CD4-positive, alpha-beta T cell (primary cell): ENCODE measurements around the gene CCIN. TPM values are rescaled to one million over a fixed set of nuclear protein-coding genes. Genes with fewer than 3 reads are reported as not detected.

ENCODE experiments used
- ATAC-seq: fragments of 200-7000 bp; cut with Tn5 transposase; one replicate; pipeline ENCODE4 v1.10.0; 2022; ENCODE audit warnings: mild to moderate bottlenecking; ENCODE audit not compliant: poor library complexity
- CTCF ChIA-PET: fragments of 350-600 bp; sonication (Branson Sonifier 250); formaldehyde crosslinking; loops from one replicate; lab custom pipeline; 2021; ENCODE audit warnings: antibody characterized with exemption, inconsistent platforms; lab: Charles Lee
- POLR2A ChIA-PET: fragments of 350-600 bp; sonication (Branson Sonifier 250); formaldehyde crosslinking; loops from one replicate; lab custom pipeline; 2021; ENCODE audit warnings: antibody characterized with exemption, inconsistent platforms; lab: Charles Lee
- DNase-seq, 14 experiments: peaks; one replicate each; pipeline ENCODE4 v3.0.0-alpha.2; 2013 to 2020; ENCODE audit warnings: mixed read lengths in 2 of 14
- H3K27ac ChIP-seq, 2 donors: one replicate each; pipeline versions ENCODE4 v1.5.1 to v1.7.0; 2013; ENCODE audit warnings: low read length in 2 of 2, low read depth in 1 of 2, mild to moderate bottlenecking in 1 of 2
- H3K27me3 ChIP-seq, 2 experiments: 1 replicate in 1 of 2; 2 replicates in 1 of 2; pipeline versions ENCODE4 v1.6.1 to v1.7.0; 2013; ENCODE audit warnings: low read length in 2 of 2, control low read depth in 1 of 2, mild to moderate bottlenecking in 1 of 2, moderate library complexity in 1 of 2; ENCODE audit not compliant: insufficient read depth in 2 of 2, control insufficient read depth in 1 of 2
- H3K36me3 ChIP-seq: one replicate; pipeline ENCODE4 v1.6.1; 2013; ENCODE audit warnings: low read length, control low read depth; ENCODE audit not compliant: insufficient read depth
- H3K4me1 ChIP-seq: one replicate; pipeline ENCODE4 v1.6.1; 2013; ENCODE audit warnings: low read length, control low read depth; ENCODE audit not compliant: insufficient read depth
- H3K4me3 ChIP-seq: one replicate; pipeline ENCODE4 v1.5.1; 2013; ENCODE audit warnings: mild to moderate bottlenecking, low read length, moderate library complexity
- H3K9me3 ChIP-seq, 2 experiments: 1 replicate in 1 of 2; 2 replicates in 1 of 2; pipeline versions ENCODE4 v1.6.1 to v1.7.0; 2013; ENCODE audit warnings: low read length in 2 of 2, mild to moderate bottlenecking in 2 of 2, control low read depth in 1 of 2, moderate library complexity in 1 of 2; ENCODE audit not compliant: control insufficient read depth in 1 of 2, insufficient read depth in 1 of 2
- H3K27ac Mint-ChIP-seq: one replicate; pipeline ENCODE4 v1.8.0; 2020; ENCODE audit warnings: mixed read lengths
- H3K27me3 Mint-ChIP-seq: one replicate; pipeline ENCODE4 v1.8.0; 2021; ENCODE audit warnings: mixed read lengths
- H3K36me3 Mint-ChIP-seq: one replicate; pipeline ENCODE4 v1.8.0; 2021; ENCODE audit warnings: low read depth, mixed read lengths
- H3K4me1 Mint-ChIP-seq: one replicate; pipeline ENCODE4 v1.8.0; 2021; ENCODE audit warnings: low read depth, mixed read lengths
- H3K4me3 Mint-ChIP-seq: one replicate; pipeline ENCODE4 v1.8.0; 2020; ENCODE audit warnings: mild to moderate bottlenecking, mixed read lengths
- H3K9me3 Mint-ChIP-seq: one replicate; pipeline ENCODE4 v1.8.0; 2020; ENCODE audit warnings: mixed read lengths
- intact Hi-C, 2 experiments: fragments of 100-400 bp; cut with DNase I in 1 of 2; cut with micrococcal nuclease in 1 of 2; formaldehyde crosslinking; loops; one replicate each; pipeline versions ENCODE4 v1.15.1 to v1.9.0; 2023 to 2025; cut with DNase I, micrococcal nuclease
- total RNA-seq, 174 experiments: library from RNA in 2 of 174; stranded (reverse) in 2 of 174; gene quantifications; one replicate each; pipeline ENCODE4 v1.2.3 and lab custom pipeline; 2021 to 2026
- TF ChIP-seq, protein P1 (sequence below): fragments of 200-600 bp; IDR thresholded peaks from one replicate; pipeline ENCODE4 v1.8.0; 2022; ENCODE audit warnings: antibody characterized with exemption, mild to moderate bottlenecking

The CCIN gene
- total RNA-seq, 2 experiments from 2014 or later = 0.22 to 0.36 TPM

DNA sequence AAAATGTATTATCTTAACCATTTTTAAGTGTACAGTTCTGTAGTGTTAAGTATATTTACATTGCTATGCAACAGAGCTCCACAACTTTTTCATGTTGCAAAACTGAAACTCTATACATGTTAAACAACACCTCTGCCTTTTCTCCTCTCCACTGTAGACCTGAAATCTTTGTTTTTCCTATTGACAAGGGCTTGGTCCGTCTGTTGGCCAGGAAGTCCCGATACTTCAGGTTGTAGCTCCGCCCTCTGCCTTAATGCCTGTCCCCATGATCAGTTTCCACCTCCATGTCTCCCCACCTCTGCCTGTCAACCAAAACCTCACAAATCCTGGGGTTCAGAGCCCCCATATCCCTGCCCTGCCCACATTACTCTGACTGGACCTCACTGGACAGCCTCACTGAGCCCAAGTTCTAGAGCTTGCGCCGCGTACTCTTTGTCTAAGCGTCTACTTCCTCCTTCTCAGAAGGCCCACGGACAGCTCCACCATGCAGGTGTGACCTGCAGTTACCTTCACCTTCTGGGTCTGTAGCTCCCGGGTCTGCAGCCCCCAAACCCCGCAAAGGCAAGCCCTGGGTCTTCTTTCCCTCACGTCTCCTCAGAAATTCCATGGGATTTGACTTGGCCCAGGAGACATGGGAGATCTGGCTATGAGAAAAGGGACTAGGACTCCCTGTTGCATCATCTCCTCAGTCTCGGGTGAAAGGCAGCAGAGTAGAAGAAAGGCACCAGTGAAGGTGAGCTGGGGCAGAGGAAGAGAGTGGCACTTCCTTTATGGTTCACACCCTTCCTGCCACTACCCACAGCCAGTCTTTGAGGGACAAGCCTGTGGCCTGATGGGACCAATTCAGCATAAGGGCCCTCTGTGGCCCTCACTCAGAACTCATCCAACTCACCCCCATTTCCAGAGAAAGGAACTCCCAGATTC lies 24.6 kb upstream of the CCIN start:
- ATAC-seq (peak; percentile 36), DNase-seq (peak in 4 of 14 experiments; percentile 38 to 74 (median 48))
- Mint-ChIP-seq H3K9me3 (peaks cover 10% of the 10 kb centered on the region), H3K27me3 (no peaks in the 10 kb centered on the region), H3K4me3 (peak overlapping the region; percentile 90), H3K4me1 (peaks cover 94% of the 10 kb centered on the region), H3K27ac (peak overlapping the region; percentile 98), H3K36me3 (peaks cover 47% of the 10 kb centered on the region)
- Histone ChIP-seq H3K9me3 (peaks cover 7 to 12% of the 10 kb centered on the region in 2 experiments), H3K36me3 (peaks cover 26% of the 10 kb centered on the region), H3K4me3 (peak overlapping the region; percentile 59), H3K4me1 (peaks cover 99% of the 10 kb centered on the region), H3K27ac (peak overlapping the region; percentile 41 to 84), H3K27me3 (no peaks in the 10 kb centered on the region)
- CTCF ChIA-PET = interaction anchor here (0.6 to 6.4 kb wide), 4 partner anchors 8 to 42 kb away, joined by 3 to 33 read pairs (median 6); no protein-coding TSS in a partner anchor
- POLR2A ChIA-PET = interaction anchor here (0.7 to 2.3 kb wide), 9 partner anchors 8 to 165 kb away, joined by 3 to 10 read pairs (median 4); partner anchors contain the start of genes CLTA and GLIPR2
- intact Hi-C loops = no loop called here
- TF ChIP-seq, protein P1, sequence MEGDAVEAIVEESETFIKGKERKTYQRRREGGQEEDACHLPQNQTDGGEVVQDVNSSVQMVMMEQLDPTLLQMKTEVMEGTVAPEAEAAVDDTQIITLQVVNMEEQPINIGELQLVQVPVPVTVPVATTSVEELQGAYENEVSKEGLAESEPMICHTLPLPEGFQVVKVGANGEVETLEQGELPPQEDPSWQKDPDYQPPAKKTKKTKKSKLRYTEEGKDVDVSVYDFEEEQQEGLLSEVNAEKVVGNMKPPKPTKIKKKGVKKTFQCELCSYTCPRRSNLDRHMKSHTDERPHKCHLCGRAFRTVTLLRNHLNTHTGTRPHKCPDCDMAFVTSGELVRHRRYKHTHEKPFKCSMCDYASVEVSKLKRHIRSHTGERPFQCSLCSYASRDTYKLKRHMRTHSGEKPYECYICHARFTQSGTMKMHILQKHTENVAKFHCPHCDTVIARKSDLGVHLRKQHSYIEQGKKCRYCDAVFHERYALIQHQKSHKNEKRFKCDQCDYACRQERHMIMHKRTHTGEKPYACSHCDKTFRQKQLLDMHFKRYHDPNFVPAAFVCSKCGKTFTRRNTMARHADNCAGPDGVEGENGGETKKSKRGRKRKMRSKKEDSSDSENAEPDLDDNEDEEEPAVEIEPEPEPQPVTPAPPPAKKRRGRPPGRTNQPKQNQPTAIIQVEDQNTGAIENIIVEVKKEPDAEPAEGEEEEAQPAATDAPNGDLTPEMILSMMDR = no peak

DNA sequence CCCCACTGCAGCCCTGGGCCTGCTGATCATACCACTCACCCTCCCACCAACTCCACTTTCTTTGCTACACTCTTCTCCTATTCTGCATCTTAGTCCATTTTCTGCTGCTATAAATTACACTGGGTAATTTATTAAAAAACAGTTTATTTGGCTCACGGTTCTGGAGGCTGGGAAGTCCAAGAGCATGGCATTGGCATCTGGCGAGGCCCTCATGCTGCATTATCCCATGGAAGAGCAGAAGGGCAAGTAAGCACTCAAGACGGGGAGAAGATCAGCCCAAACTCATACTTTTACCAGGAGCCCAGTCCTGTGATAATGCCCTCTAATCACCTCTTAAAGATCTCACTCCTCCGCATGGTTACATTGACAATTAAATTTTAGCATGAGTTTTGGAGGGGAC lies 23.2 kb upstream of the CCIN start:
- Histone ChIP-seq H3K36me3 (peaks cover 32% of the 10 kb centered on the region), H3K27me3 (no peaks in the 10 kb centered on the region), H3K4me1 (peaks cover 99% of the 10 kb centered on the region), H3K27ac (no peak overlapping the region), H3K4me3 (no peak overlapping the region), H3K9me3 (peaks cover 7 to 12% of the 10 kb centered on the region in 2 experiments)
- Mint-ChIP-seq H3K27ac (peak overlapping the region; percentile 98), H3K9me3 (peaks cover 10% of the 10 kb centered on the region), H3K36me3 (peaks cover 53% of the 10 kb centered on the region), H3K4me3 (peak overlapping the region; percentile 30), H3K27me3 (no peaks in the 10 kb centered on the region), H3K4me1 (peaks cover 91% of the 10 kb centered on the region)
- DNase-seq (no peak), ATAC-seq (no peak)
- CTCF ChIA-PET = interaction anchor here (1.5 to 2.0 kb wide), 2 partner anchors 9 to 21 kb away, joined by 3 to 6 read pairs; partner anchors contain the start of gene GLIPR2
- TF ChIP-seq, protein P1 = no peak
- POLR2A ChIA-PET = no interaction called here
- intact Hi-C loops = no loop called here

DNA sequence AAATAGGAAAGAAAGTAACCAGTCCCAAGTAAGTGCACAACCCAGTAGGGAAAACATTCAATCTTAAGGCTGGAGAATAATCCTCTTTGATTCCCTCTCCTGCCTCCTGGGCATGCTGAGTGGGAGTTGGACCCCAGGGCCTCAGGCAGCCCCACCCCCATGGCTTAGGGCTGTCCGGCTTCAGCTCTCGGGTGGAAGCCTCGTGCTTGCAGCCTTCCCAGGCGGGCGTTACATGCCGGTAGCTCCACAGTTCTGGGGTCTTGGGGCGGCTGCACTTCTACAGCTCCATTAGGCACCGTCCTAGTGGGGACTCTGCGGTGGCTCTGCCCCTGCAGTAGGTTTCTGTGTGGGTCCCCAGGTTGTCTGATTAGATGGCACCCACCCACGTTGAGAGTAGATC lies 22.5 kb upstream of the CCIN start:
- Mint-ChIP-seq H3K4me3 (no peak overlapping the region), H3K9me3 (peaks cover 10% of the 10 kb centered on the region), H3K4me1 (peaks cover 91% of the 10 kb centered on the region), H3K36me3 (peaks cover 53% of the 10 kb centered on the region), H3K27me3 (no peaks in the 10 kb centered on the region), H3K27ac (peak overlapping the region; percentile 98)
- CTCF ChIA-PET = interaction anchor here (1.5 to 2.0 kb wide), 2 partner anchors 10 to 20 kb away, joined by 3 to 6 read pairs; partner anchors contain the start of gene GLIPR2
- intact Hi-C loops = no loop called here
- no peaks in the 10 kb centered on the region for H3K27me3 ChIP-seq
- peaks cover 32% of the 10 kb centered on the region for H3K36me3 ChIP-seq
- peaks cover 99% of the 10 kb centered on the region for H3K4me1 ChIP-seq
- no peak overlapping the region for H3K4me3 ChIP-seq
- TF ChIP-seq, protein P1 = no peak
- H3K27ac ChIP-seq = no peak overlapping the region
- peaks cover 7 to 12% of the 10 kb centered on the region in 2 experiments for H3K9me3 ChIP-seq
- ATAC-seq (no peak), DNase-seq (peak in 1 of 14 experiments; percentile 4)
- POLR2A ChIA-PET = no interaction called here
